OCI-LY7 (cell line): Measurements from ENCODE around the gene NTM. TPM values are rescaled to one million over a fixed set of nuclear protein-coding genes. Genes with fewer than 3 reads are reported as not detected.

Source experiments
- BruUV-seq: library from RNA; stranded (reverse); fragments of 400-500 nt; replicated peaks from 2 replicates; lab custom pipeline; 2021; lab: Mats Ljungman, UMichigan
- CTCF ChIA-PET: fragments of 300-600 bp; sonication (Branson Sonifier 250); formaldehyde crosslinking; loops from one replicate; lab custom pipeline; 2022; ENCODE audit warnings: antibody characterized with exemption; ENCODE audit not compliant: unreplicated experiment; lab: Charles Lee
- POLR2A ChIA-PET: fragments of 300-600 bp; sonication (Branson Sonifier 250); formaldehyde crosslinking; loops from one replicate; lab custom pipeline; 2022; ENCODE audit warnings: antibody characterized with exemption; lab: Charles Lee
- DNase-seq: peaks from one replicate; pipeline ENCODE4 v3.0.0-alpha.2; 2015; ENCODE audit warnings: low spot score
- H2AFZ ChIP-seq: fragments of 200-600 bp; sonication (generic), shearing (Covaris generic); 2 replicates; pipeline ENCODE4 v1.6.1; 2014; ENCODE audit warnings: mild to moderate bottlenecking, antibody characterized with exemption, low read length, moderate library complexity
- H3K27ac ChIP-seq: fragments of 200-600 bp; sonication (generic); 2 replicates; pipeline ENCODE4 v1.5.1; 2014; ENCODE audit warnings: mixed run types, low read depth, mild to moderate bottlenecking, moderate library complexity, low read length, inconsistent platforms; ENCODE audit not compliant: poor library complexity, severe bottlenecking
- H3K36me3 ChIP-seq: fragments of 200-600 bp; sonication (generic); 2 replicates; pipeline ENCODE4 v1.6.1; 2014; ENCODE audit warnings: mild to moderate bottlenecking, antibody characterized with exemption, low read length, moderate library complexity, mixed read lengths; ENCODE audit not compliant: insufficient read depth
- H3K4me1 ChIP-seq: fragments of 200-600 bp; sonication (generic); 2 replicates; pipeline ENCODE4 v1.5.1; 2014; ENCODE audit warnings: mild to moderate bottlenecking, low read length; ENCODE audit not compliant: insufficient read depth, poor library complexity, severe bottlenecking
- H3K4me2 ChIP-seq: fragments of 200-600 bp; sonication (generic); 2 replicates; pipeline ENCODE4 v1.6.1; 2014; ENCODE audit warnings: mild to moderate bottlenecking, low read length
- H3K4me3 ChIP-seq: fragments of 200-600 bp; sonication (generic); 2 replicates; pipeline ENCODE4 v1.5.1; 2014; ENCODE audit warnings: mild to moderate bottlenecking, low read depth, low read length; ENCODE audit not compliant: poor library complexity, severe bottlenecking
- H3K79me2 ChIP-seq: fragments of 200-600 bp; sonication (generic); 2 replicates; pipeline ENCODE4 v1.6.1; 2016; ENCODE audit warnings: low read depth, mild to moderate bottlenecking, low read length, moderate library complexity, mixed read lengths; ENCODE audit not compliant: insufficient read depth
- H3K9me2 ChIP-seq: fragments of 200-600 bp; sonication (generic); 2 replicates; pipeline ENCODE4 v1.6.1; 2016; ENCODE audit warnings: mild to moderate bottlenecking, low read length, mixed read lengths; ENCODE audit not compliant: insufficient read depth
- H3K9me3 ChIP-seq: fragments of 200-600 bp; sonication (generic); 2 replicates; pipeline ENCODE4 v1.6.1; 2014; ENCODE audit warnings: mild to moderate bottlenecking, mixed run types, low read length, mixed read lengths
- H4K20me1 ChIP-seq: fragments of 200-600 bp; sonication (generic); 2 replicates; pipeline ENCODE4 v1.6.1; 2014; ENCODE audit warnings: mild to moderate bottlenecking, antibody characterized with exemption, low read length, moderate library complexity, mixed read lengths; ENCODE audit not compliant: insufficient read depth
- CTCF ChIP-seq: fragments of 200-600 bp; sonication (generic); conservative IDR thresholded peaks from 2 replicates; pipeline ENCODE4 v1.5.1; 2014; ENCODE audit warnings: mild to moderate bottlenecking, antibody characterized with exemption, low read length, moderate library complexity, mixed read lengths
- EZH2phosphoT487 ChIP-seq: fragments of 200-600 bp; sonication (generic); IDR thresholded peaks from 2 replicates; pipeline ENCODE4 v1.6.1; 2018; ENCODE audit warnings: low read depth, borderline replicate concordance, mild to moderate bottlenecking, mixed run types, antibody characterized with exemption, low read length, moderate library complexity, mixed read lengths
- intact Hi-C: fragments of 100-400 bp; cut with micrococcal nuclease; formaldehyde crosslinking; loops from one replicate; pipeline ENCODE4 v1.10.0; 2022; ENCODE audit not compliant: unreplicated experiment
- total RNA-seq, 2 experiments: library from RNA; depleted of rRNA in 1 of 2; stranded (reverse); fragments of >200 nt in 1 of 2; shearing (Covaris generic) in 1 of 2; gene quantifications; 2 replicates each; pipeline ENCODE4 v1.2.3, GENCODE V29; 2014 to 2022

Gene NTM
- total RNA-seq, 2 experiments from 2014 or later = not detected

GRCh38 chr11:132174362-132175255 lies 804.2 kb downstream of the NTM start:
- H3K79me2 ChIP-seq = no peaks in the 10 kb centered on the region
- no peaks in the 10 kb centered on the region for H3K4me1 ChIP-seq
- H4K20me1 ChIP-seq = no peaks in the 10 kb centered on the region
- H2AFZ ChIP-seq = no peak overlapping the region
- intact Hi-C loops = no loop called here
- no peak for DNase-seq
- no peaks in the 10 kb centered on the region for H3K9me2 ChIP-seq
- POLR2A ChIA-PET = no interaction called here
- no peak overlapping the region for H3K4me2 ChIP-seq
- CTCF ChIA-PET = no interaction called here
- BruUV-seq = no TSS peak
- no peaks in the 10 kb centered on the region for H3K9me3 ChIP-seq
- TF ChIP-seq EZH2phosphoT487 = no peak
- TF ChIP-seq CTCF = no peak
- no peak overlapping the region for H3K27ac ChIP-seq
- H3K36me3 ChIP-seq = no peaks in the 10 kb centered on the region
- H3K4me3 ChIP-seq = no peak overlapping the region

GRCh38 chr11:132177106-132177505 lies 806.7 kb downstream of the NTM start:
- CTCF ChIA-PET = no interaction called here
- Histone ChIP-seq H3K4me1 (no peaks in the 10 kb centered on the region), H3K9me3 (no peaks in the 10 kb centered on the region), H3K4me3 (no peak overlapping the region), H3K79me2 (no peaks in the 10 kb centered on the region), H3K4me2 (no peak overlapping the region), H4K20me1 (no peaks in the 10 kb centered on the region), H2AFZ (no peak overlapping the region), H3K36me3 (no peaks in the 10 kb centered on the region), H3K9me2 (no peaks in the 10 kb centered on the region), H3K27ac (no peak overlapping the region)
- intact Hi-C loops = no loop called here
- no TSS peak for BruUV-seq
- TF ChIP-seq EZH2phosphoT487 = no peak
- no peak for TF ChIP-seq CTCF
- DNase-seq = peak; percentile 2
- POLR2A ChIA-PET = interaction anchor here (0.6 to 0.8 kb wide), 2 partner anchors 11 to 976 kb away, joined by 3 to 4 read pairs; no protein-coding TSS in a partner anchor

- H3K36me3 ChIP-seq = no peaks in the 10 kb centered on the region
- H3K4me2 ChIP-seq = no peak overlapping the region
- no peak overlapping the region for H2AFZ ChIP-seq
- POLR2A ChIA-PET = interaction anchor here (0.7 kb wide), 1 partner anchor 65 kb away, joined by 3 read pairs; no protein-coding TSS in a partner anchor
- no peaks in the 10 kb centered on the region for H3K9me3 ChIP-seq
- no peaks in the 10 kb centered on the region for H3K4me1 ChIP-seq
- no TSS peak for BruUV-seq
- no peak overlapping the region for H3K27ac ChIP-seq
- DNase-seq = no peak
- TF ChIP-seq EZH2phosphoT487 (no peak), CTCF (no peak)
- CTCF ChIA-PET = no interaction called here
- intact Hi-C loops = no loop called here
- no peaks in the 10 kb centered on the region for H3K79me2 ChIP-seq
- H3K9me2 ChIP-seq = no peaks in the 10 kb centered on the region
- no peaks in the 10 kb centered on the region for H4K20me1 ChIP-seq
- H3K4me3 ChIP-seq = no peak overlapping the region
These were observed 813.7 kb downstream of the NTM start for GRCh38 chr11:132184079-132184478.
